Thyroid gland (tissue), 4 donors: ENCODE results near the gene TSHZ2.

Source experiments
- POLR2A ChIP-seq, 2 donors: fragments of 450-650 bp; IDR thresholded peaks; one replicate each; pipeline ENCODE4 v1.6.1; 2017; ENCODE audit warnings: antibody characterized with exemption in 2 of 2, mild to moderate bottlenecking in 2 of 2, moderate library complexity in 1 of 2
- TF ChIP-seq, protein P1 (sequence below), 6 experiments: fragments of 200-600 bp in 3 of 6; fragments of 450-650 bp in 3 of 6; sonication (generic) in 3 of 6; IDR thresholded peaks; one replicate each; pipeline ENCODE4 v1.5.1; 2016 to 2019; ENCODE audit warnings: antibody characterized with exemption in 6 of 6, mild to moderate bottlenecking in 2 of 6, inconsistent platforms in 1 of 6, moderate library complexity in 1 of 6

DNA sequence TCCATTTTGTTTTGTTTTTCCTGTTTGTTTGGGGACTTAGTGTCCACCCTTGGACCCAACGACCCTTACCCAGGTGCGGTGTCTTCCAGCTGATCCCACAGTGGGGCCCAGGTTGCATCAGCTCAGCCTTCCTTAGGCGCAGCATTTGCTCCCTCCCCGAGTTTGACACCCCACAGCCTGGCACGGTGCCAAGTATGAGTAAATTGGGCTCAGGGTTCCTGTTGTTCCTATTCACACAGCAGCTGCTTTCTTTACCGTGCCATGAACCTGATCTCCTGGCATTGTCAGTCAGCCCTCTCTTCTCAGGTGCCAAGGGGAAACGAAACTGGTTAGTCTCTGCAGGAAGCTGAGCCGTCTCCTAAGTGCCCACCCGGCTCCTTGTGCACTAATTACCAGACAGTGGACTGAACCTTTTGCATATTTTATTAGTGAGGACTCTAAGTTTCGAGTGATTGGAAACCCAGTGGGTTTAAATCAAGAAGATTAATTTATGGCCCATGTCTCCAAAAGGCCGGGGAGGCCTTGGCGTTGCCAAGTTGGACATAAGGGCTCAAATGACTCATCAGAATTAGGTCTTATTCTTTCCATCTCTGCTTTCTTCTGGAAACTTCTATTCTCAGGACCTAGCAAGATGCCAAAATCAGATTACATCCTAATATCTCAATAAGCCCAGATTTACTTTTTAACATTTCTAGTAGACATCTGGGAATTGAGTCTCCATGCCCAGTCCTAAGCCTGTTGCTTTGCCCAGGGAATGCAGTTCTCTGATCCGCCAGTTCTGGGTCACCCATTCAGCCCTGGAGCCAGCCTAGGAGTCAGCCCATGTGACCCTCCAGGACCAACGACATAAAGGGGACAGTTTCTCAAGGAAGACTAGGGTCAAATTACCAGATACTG is 68.8 kb downstream of the TSHZ2 start:
- TF ChIP-seq, protein P1, sequence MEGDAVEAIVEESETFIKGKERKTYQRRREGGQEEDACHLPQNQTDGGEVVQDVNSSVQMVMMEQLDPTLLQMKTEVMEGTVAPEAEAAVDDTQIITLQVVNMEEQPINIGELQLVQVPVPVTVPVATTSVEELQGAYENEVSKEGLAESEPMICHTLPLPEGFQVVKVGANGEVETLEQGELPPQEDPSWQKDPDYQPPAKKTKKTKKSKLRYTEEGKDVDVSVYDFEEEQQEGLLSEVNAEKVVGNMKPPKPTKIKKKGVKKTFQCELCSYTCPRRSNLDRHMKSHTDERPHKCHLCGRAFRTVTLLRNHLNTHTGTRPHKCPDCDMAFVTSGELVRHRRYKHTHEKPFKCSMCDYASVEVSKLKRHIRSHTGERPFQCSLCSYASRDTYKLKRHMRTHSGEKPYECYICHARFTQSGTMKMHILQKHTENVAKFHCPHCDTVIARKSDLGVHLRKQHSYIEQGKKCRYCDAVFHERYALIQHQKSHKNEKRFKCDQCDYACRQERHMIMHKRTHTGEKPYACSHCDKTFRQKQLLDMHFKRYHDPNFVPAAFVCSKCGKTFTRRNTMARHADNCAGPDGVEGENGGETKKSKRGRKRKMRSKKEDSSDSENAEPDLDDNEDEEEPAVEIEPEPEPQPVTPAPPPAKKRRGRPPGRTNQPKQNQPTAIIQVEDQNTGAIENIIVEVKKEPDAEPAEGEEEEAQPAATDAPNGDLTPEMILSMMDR (IDR thresholded peaks at IDR 0.05), result no peak
- no peak for TF ChIP-seq POLR2A (IDR thresholded peaks at IDR 0.05)
